Natural killer cell treated with Interleukin-12 subunit alpha and Interleukin-12 subunit beta and Interleukin-15 and Interleukin-18, amount 100 ng/mL, for 72 hours (primary cell): ENCODE results near the gene CCDC39. TPM values are rescaled to one million over a fixed set of nuclear protein-coding genes. Genes with fewer than 3 reads are reported as not detected.
A peak's percentile ranks its signal among the peaks of the same experiment; 100 is the strongest.
"Not testable (repeated sequence)": the region's sequence is repeated elsewhere in the genome, so short reads cannot be mapped to it uniquely, and the experiment has no call there.

ENCODE experiments used
- ATAC-seq, 2 donors: fragments of 150-1000 bp; cut with Tn5 transposase in 1 of 2; sonication (Bioruptor Pico), chemical (Tn5 transposase) in 1 of 2; 2 replicates each; pipeline ENCODE4 v1.10.0; 2021
- DNase-seq: peaks from one replicate; pipeline ENCODE4 v3.0.0; 2022; ENCODE audit warnings: low spot score
- H3K27ac Mint-ChIP-seq, 2 donors: 1 replicate in 1 of 2; 2 replicates in 1 of 2; pipeline ENCODE4 v1.8.0; 2022; ENCODE audit warnings: mixed read lengths in 2 of 2, mild to moderate bottlenecking in 1 of 2, moderate library complexity in 1 of 2
- H3K27me3 Mint-ChIP-seq, 2 donors: 1 replicate in 1 of 2; 2 replicates in 1 of 2; pipeline ENCODE4 v1.8.0; 2022; ENCODE audit warnings: mixed read lengths in 2 of 2
- H3K36me3 Mint-ChIP-seq: one replicate; pipeline ENCODE4 v1.8.0; 2022; ENCODE audit warnings: mixed read lengths
- H3K4me1 Mint-ChIP-seq, 2 donors: 1 replicate in 1 of 2; 2 replicates in 1 of 2; pipeline ENCODE4 v1.8.0; 2022; ENCODE audit warnings: low read depth in 2 of 2, mixed read lengths in 2 of 2, mild to moderate bottlenecking in 1 of 2
- H3K4me3 Mint-ChIP-seq: one replicate; pipeline ENCODE4 v1.8.0; 2022; ENCODE audit warnings: mixed read lengths
- H3K9me3 Mint-ChIP-seq: 2 replicates; pipeline ENCODE4 v1.8.0; 2022; ENCODE audit warnings: mixed read lengths
- total RNA-seq, 2 donors: library from RNA; stranded (reverse); gene quantifications; one replicate each; pipeline ENCODE4 v1.2.3, GENCODE V29; 2022

CCDC39 gene
- total RNA-seq, 2 donors from 2014 or later: not detected

GRCh38 chr3:180611006-180611405, 68.3 kb downstream of the CCDC39 start:
- no peaks in the 10 kb centered on the region for H3K9me3 Mint-ChIP-seq
- peaks cover 42% of the 10 kb centered on the region for H3K36me3 Mint-ChIP-seq
- no peak for DNase-seq
- no peak overlapping the region for H3K4me3 Mint-ChIP-seq
- H3K27me3 Mint-ChIP-seq: no peaks in the 10 kb centered on the region
- no peak for ATAC-seq
- H3K27ac Mint-ChIP-seq: no peak overlapping the region
- peaks cover 6 to 7% of the 10 kb centered on the region in 2 donors for H3K4me1 Mint-ChIP-seq

DNA sequence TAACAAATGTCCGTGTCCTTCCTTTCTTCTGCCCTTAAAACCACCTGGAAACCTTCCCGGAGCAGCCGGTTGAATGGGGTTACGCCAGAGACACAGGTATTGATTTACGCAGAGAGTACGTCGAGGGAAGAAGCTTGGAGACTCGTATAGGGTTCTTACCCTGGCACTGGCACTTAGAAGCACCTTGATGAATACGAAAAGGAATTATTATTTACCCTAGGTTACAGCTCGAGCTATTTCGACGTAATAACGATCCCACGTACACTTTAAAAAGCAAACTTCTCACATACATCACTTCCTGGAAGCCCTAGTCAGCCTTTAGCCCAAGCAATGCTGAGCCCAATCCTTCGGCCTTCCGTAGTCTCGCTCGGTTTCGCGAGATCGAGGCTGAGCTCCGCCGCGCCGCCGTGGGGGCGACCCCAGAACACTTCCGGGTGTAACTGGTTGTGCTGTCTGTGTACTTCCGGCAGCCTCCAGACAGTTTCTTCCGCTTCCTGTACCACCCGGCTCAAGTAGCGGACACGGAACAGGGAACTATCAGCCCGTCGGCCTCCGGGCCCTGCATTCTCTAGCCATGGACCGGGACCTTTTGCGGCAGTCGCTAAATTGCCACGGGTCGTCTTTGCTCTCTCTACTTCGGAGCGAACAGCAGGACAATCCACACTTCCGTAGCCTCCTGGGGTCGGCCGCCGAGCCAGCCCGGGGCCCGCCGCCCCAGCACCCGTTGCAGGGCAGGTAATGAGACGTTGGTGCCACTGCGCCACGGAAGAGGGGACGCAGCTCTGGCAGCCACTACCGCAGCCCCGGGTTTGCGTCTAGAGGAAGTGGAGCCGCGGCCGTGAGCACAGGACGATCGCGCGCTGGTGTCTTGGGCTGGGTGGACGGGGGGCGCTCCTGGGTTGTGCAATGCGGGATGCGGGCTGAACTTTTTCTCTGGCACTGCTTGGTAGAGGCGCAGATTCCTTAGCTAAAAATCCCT, 77.3 kb downstream of the CCDC39 start, which contains the start of gene TTC14:
Gene TTC14 (plus strand): TSS at position 476 of the 979 bp plus-strand sequence. CDS start 99 bp downstream, at position 575.
- Mint-ChIP-seq H3K27ac (peak within 1 kb of the TSS; percentile 96 to 98), H3K9me3 (no peaks in the 10 kb centered on the region), H3K27me3 (peaks cover 24 to 29% of the 10 kb centered on the region in 2 donors), H3K4me1 (peaks cover 22 to 25% of the 10 kb centered on the region in 2 donors), H3K4me3 (peak within 1 kb of the TSS; percentile 97), H3K36me3 (peaks cover 26% of the 10 kb centered on the region)
- peak; percentile 97 for DNase-seq
- peak; percentile 98 for ATAC-seq

DNA sequence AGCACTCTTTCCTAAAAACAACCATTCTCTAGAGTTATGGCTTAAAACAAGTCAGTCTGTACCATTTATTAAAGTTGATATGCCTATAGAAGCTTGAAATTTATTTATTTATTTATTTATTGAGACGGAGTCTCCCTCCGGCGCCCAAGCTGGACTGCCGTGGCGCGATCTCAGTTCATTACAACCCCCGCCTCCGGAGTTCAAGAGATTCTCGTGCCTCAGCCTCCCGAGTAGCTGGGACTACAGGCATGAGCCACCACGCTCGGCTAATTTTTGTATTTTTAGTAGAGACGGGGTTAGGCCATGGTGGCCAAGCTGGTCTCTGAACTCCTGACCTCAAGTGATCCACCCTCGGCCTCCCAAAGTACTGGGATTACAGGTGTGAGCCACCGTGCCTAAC, 78.8 kb downstream of the CCDC39 start:
- peak overlapping the region; percentile 96 to 98 for H3K27ac Mint-ChIP-seq
- no peak for DNase-seq
- peaks cover 15% of the 10 kb centered on the region for H3K36me3 Mint-ChIP-seq
- peaks cover 28 to 35% of the 10 kb centered on the region in 2 donors for H3K27me3 Mint-ChIP-seq
- peak overlapping the region; percentile 97 for H3K4me3 Mint-ChIP-seq
- no peak for ATAC-seq
- H3K4me1 Mint-ChIP-seq: peaks cover 19 to 20% of the 10 kb centered on the region in 2 donors
- H3K9me3 Mint-ChIP-seq: no peaks in the 10 kb centered on the region

DNA sequence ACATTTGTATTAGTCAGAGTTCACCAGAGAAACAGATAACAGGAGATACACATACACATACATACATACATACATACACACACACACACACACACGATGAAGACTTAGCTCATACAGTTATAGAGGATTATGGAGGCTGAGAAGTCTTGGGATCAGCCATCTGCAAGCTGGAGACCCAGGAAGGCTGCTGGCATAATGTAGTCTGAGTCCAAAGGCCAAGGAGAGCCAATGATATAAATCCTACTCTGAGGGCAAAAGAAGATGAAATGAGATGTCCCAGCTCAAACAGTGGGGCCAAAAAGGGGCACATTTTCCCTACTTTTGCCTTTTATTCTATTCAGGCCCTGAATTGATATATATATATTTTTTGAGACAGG, 83.7 kb downstream of the CCDC39 start:
- H3K4me3 Mint-ChIP-seq: no peak overlapping the region
- ATAC-seq (no peak), DNase-seq (no peak)
- peaks cover 45 to 61% of the 10 kb centered on the region in 2 donors for H3K27me3 Mint-ChIP-seq
- no peaks in the 10 kb centered on the region for H3K36me3 Mint-ChIP-seq
- H3K27ac Mint-ChIP-seq: no peak overlapping the region
- H3K4me1 Mint-ChIP-seq: no peaks in the 10 kb centered on the region
- no peaks in the 10 kb centered on the region for H3K9me3 Mint-ChIP-seq

DNA sequence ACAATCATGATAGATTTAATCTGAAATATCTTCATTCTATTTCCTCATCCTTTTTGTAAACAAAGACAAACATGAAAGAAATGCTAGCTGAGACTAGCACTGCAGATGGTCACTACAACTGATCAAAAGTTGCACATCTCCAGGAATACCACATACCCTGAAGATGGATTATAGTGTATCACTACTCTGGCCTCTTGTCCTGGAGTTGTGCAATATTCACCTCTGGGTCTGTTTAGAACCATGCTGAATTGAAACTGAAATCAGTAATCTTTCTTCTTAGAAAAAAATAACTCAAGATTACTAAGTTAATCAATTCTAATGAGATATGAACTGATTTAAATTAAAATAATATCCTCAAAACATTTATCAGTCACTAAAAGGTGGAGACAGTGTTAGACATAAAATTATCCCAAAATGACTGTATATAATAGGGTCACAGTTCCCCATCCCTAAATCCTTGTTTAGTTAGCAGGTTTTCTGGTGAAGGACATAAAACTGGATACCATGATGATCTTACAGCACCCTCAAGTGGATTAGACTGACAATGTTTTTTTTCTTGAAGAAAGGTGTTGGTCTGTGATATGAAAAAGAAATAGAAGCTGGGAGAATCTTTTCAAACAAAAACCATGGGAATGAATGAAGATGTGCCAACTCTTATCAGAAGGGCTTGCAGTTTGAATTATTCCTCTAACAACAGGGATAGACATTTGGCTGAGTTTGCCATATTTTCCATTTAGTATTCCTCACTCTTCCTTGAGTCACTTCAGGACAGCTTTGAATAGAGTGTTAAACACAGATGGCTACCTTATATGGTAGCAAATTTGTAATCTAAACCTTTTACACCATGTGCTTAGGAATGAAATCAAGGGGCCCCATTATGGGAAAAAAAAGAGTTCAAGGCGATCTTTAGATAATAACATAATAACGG, 84.4 kb downstream of the CCDC39 start:
- no peak overlapping the region for H3K27ac Mint-ChIP-seq
- H3K4me3 Mint-ChIP-seq: no peak overlapping the region
- peaks cover 44 to 59% of the 10 kb centered on the region in 2 donors for H3K27me3 Mint-ChIP-seq

GRCh38 chr3:180593631-180594030, 85.7 kb downstream of the CCDC39 start:
- not testable (repeated sequence) for DNase-seq, H3K27ac Mint-ChIP-seq, H3K4me1 Mint-ChIP-seq, ATAC-seq, H3K9me3 Mint-ChIP-seq, H3K36me3 Mint-ChIP-seq, H3K4me3 Mint-ChIP-seq
- peaks cover 35 to 47% of the 10 kb centered on the region in 2 donors for H3K27me3 Mint-ChIP-seq

More for the DNA sequence above, 84.4 kb downstream of the CCDC39 start:
- ATAC-seq (no peak), DNase-seq (no peak)
- H3K36me3 Mint-ChIP-seq: no peaks in the 10 kb centered on the region
- no peaks in the 10 kb centered on the region for H3K9me3 Mint-ChIP-seq
- no peaks in the 10 kb centered on the region for H3K4me1 Mint-ChIP-seq

- Mint-ChIP-seq H3K9me3 (no peaks in the 10 kb centered on the region), H3K27me3 (peaks cover 36 to 47% of the 10 kb centered on the region in 2 donors), H3K27ac (no peak overlapping the region), H3K4me3 (no peak overlapping the region), H3K36me3 (no peaks in the 10 kb centered on the region), H3K4me1 (no peaks in the 10 kb centered on the region)
- no peak for ATAC-seq
- DNase-seq: no peak
Measured at GRCh38 chr3:180590396-180590795, 88.9 kb downstream of the CCDC39 start.

DNA sequence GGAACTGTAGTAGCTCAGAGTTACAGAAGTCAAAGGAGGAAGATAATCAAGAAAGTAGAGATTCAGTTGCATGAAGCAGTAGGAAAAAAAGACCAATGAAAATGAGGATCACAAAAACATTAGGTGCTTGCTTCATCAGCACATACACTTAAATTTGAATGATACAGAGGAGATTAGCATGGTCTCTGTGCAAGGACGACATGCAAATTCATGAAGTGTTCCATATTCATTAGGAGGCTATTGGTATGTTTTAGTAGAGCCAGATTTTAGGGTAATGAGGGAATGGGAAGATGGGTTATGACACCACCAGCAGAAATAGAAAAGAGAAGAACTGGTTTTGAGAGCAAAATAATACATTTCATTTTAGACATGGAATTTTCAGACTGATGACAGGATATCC, 98.4 kb downstream of the CCDC39 start:
- DNase-seq (no peak), ATAC-seq (no peak)
- H3K4me3 Mint-ChIP-seq: no peak overlapping the region
- no peaks in the 10 kb centered on the region for H3K9me3 Mint-ChIP-seq
- H3K4me1 Mint-ChIP-seq: no peaks in the 10 kb centered on the region
- no peaks in the 10 kb centered on the region for H3K36me3 Mint-ChIP-seq
- no peak overlapping the region for H3K27ac Mint-ChIP-seq
- H3K27me3 Mint-ChIP-seq: peaks cover 24% of the 10 kb centered on the region in 2 donors

GRCh38 chr3:180575571-180575970, 103.7 kb downstream of the CCDC39 start:
- Mint-ChIP-seq H3K27ac (no peak overlapping the region), H3K9me3 (no peaks in the 10 kb centered on the region), H3K36me3 (no peaks in the 10 kb centered on the region), H3K27me3 (peaks cover 8 to 9% of the 10 kb centered on the region in 2 donors), H3K4me1 (no peaks in the 10 kb centered on the region), H3K4me3 (no peak overlapping the region)
- DNase-seq: no peak
- ATAC-seq: no peak

DNA sequence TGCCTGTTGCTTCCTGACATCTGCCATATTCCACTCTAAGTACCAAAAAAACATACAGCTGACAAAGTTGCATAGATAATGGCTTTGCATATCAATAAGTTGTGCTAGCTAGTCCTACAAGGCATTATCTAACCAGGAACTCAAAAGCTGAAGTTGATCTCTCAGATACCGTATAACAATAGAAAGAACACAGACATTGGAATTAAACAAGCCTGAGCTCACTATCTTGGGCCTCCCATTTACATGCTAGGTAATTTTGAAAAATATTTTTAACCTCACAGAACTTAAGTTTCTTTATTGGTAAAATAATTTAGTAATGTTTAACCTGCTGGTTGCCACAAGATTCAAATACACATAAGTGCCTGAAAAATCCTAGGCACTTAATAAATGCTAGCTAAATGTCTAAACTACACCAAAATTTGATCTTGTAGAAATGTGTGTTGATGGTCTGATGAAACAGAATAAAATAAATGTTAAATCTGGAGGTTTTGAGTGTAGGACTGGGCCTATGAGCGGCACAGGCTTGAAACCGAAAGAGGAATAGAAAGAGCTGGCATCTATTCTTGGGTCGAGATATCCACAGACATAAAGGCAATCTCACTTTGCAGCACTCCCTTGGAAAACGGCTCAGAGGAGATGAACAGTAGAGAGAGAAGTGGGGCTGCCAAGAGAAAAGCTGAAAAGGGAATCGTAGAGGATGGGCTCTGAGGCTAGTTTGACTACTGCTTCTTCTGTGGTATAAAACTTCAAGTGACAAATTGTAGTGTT, 107.3 kb downstream of the CCDC39 start:
- Mint-ChIP-seq H3K27ac (no peak overlapping the region), H3K4me3 (no peak overlapping the region), H3K27me3 (peaks cover 10 to 21% of the 10 kb centered on the region in 2 donors), H3K9me3 (no peaks in the 10 kb centered on the region), H3K36me3 (no peaks in the 10 kb centered on the region), H3K4me1 (no peaks in the 10 kb centered on the region)
- DNase-seq (no peak), ATAC-seq (no peak)

GRCh38 chr3:180570238-180570637, 109.1 kb downstream of the CCDC39 start:
- DNase-seq: no peak
- Mint-ChIP-seq H3K27me3 (peaks cover 6 to 13% of the 10 kb centered on the region in 2 donors), H3K36me3 (no peaks in the 10 kb centered on the region), H3K27ac (no peak overlapping the region), H3K4me1 (no peaks in the 10 kb centered on the region), H3K9me3 (no peaks in the 10 kb centered on the region), H3K4me3 (no peak overlapping the region)
- no peak for ATAC-seq

DNA sequence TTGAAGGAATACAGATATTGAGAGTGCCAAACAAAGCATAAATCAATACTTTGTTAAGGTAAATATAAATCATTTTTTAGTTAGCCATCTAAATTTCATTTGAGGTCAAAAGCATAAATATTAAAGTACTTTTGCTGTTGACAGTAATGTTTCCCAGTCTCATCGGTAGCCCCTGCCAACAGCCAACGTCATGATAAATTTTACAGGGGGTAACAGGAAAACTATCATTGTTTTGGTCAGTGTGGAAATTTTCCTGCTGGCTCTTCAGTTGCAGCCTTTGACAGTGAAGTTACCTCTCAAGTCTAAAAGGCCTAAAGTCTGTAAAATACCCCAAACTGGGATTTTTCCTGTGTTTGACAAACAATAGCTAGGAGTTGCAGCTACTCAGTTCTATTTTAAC, 114.6 kb downstream of the CCDC39 start:
- ATAC-seq: no peak
- H3K4me1 Mint-ChIP-seq: no peaks in the 10 kb centered on the region
- H3K27me3 Mint-ChIP-seq: peaks cover 3 to 31% of the 10 kb centered on the region in 2 donors
- H3K36me3 Mint-ChIP-seq: peaks cover under 1% of the 10 kb centered on the region
- no peak overlapping the region for H3K4me3 Mint-ChIP-seq
- peaks cover 10% of the 10 kb centered on the region for H3K9me3 Mint-ChIP-seq
- no peak overlapping the region for H3K27ac Mint-ChIP-seq
- DNase-seq: no peak
